Astrocyte (in vitro differentiated cells and primary cell): ENCODE results near the gene BORCS5. TPM values are rescaled to one million over a fixed set of nuclear protein-coding genes. Genes with fewer than 3 reads are reported as not detected.

Experiments
- DNase-seq: peaks from one replicate; pipeline ENCODE4 v3.0.0-alpha.2; 2010; ENCODE audit warnings: low read depth
- FAIRE-seq: peaks from 2 replicates; lab custom pipeline; 2011; peaks lifted over from hg19 to GRCh38; lab: Jason Lieb, UNC
- H2AFZ ChIP-seq: 2 replicates; pipeline ENCODE4 v1.6.0; 2012; ENCODE audit warnings: low read depth, low read length, inconsistent platforms
- H3K27ac ChIP-seq: 2 replicates; pipeline ENCODE4 v1.5.1; 2011; ENCODE audit warnings: low read depth, low read length, inconsistent platforms
- H3K27me3 ChIP-seq: 2 replicates; pipeline ENCODE4 v1.6.0; 2011; ENCODE audit warnings: low read length, inconsistent platforms; ENCODE audit not compliant: insufficient read depth
- H3K36me3 ChIP-seq: 2 replicates; pipeline ENCODE4 v1.5.1; 2011; ENCODE audit warnings: low read length, inconsistent platforms; ENCODE audit not compliant: insufficient read depth
- H3K4me1 ChIP-seq: 2 replicates; pipeline ENCODE4 v1.5.1; 2011; ENCODE audit warnings: low read length, inconsistent platforms; ENCODE audit not compliant: insufficient read depth
- H3K4me2 ChIP-seq: 2 replicates; pipeline ENCODE4 v1.6.0; 2012; ENCODE audit warnings: low read length, inconsistent platforms
- H3K4me3 ChIP-seq: 2 replicates; pipeline ENCODE4 v1.5.1; 2011; ENCODE audit warnings: low read depth, mild to moderate bottlenecking, low read length, inconsistent platforms; ENCODE audit not compliant: insufficient read depth
- H3K79me2 ChIP-seq: 2 replicates; pipeline ENCODE4 v1.6.0; 2012; ENCODE audit warnings: mild to moderate bottlenecking, low read length, inconsistent platforms; ENCODE audit not compliant: insufficient read depth
- H3K9ac ChIP-seq: 2 replicates; pipeline ENCODE4 v1.6.0; 2012; ENCODE audit warnings: mild to moderate bottlenecking, low read length, inconsistent platforms
- H3K9me3 ChIP-seq: 2 replicates; pipeline ENCODE4 v1.5.1; 2012; ENCODE audit warnings: low read depth, mild to moderate bottlenecking, low read length, inconsistent platforms; ENCODE audit not compliant: insufficient read depth
- H4K20me1 ChIP-seq: 2 replicates; pipeline ENCODE4 v1.6.0; 2012; ENCODE audit warnings: low read length, inconsistent platforms; ENCODE audit not compliant: insufficient read depth
- H3K27ac Mint-ChIP-seq: one replicate; pipeline ENCODE4 v1.8.0; 2021; ENCODE audit warnings: mild to moderate bottlenecking, mixed read lengths; ENCODE audit not compliant: unreplicated experiment
- H3K27me3 Mint-ChIP-seq: one replicate; pipeline ENCODE4 v1.8.0; 2021; ENCODE audit warnings: low read depth, mixed read lengths; ENCODE audit not compliant: unreplicated experiment
- H3K36me3 Mint-ChIP-seq: one replicate; pipeline ENCODE4 v1.8.0; 2021; ENCODE audit warnings: low read depth, mixed read lengths; ENCODE audit not compliant: unreplicated experiment
- H3K4me1 Mint-ChIP-seq: one replicate; pipeline ENCODE4 v1.8.0; 2021; ENCODE audit warnings: low read depth, mixed read lengths; ENCODE audit not compliant: unreplicated experiment
- H3K4me3 Mint-ChIP-seq: one replicate; pipeline ENCODE4 v1.8.0; 2021; ENCODE audit warnings: mild to moderate bottlenecking, moderate library complexity, mixed read lengths; ENCODE audit not compliant: unreplicated experiment
- H3K9me3 Mint-ChIP-seq: one replicate; pipeline ENCODE4 v1.8.0; 2021; ENCODE audit warnings: mild to moderate bottlenecking, mixed read lengths; ENCODE audit not compliant: unreplicated experiment
- EZH2 ChIP-seq: IDR thresholded peaks from 2 replicates; pipeline ENCODE4 v1.6.1; 2012; ENCODE audit warnings: mild to moderate bottlenecking, low read length, inconsistent platforms; ENCODE audit not compliant: insufficient read depth
- total RNA-seq: library from RNA; stranded (reverse); gene quantifications from 2 replicates; pipeline ENCODE4 v1.2.1, GENCODE V29; 2021
- TF ChIP-seq, protein P1 (sequence below): IDR thresholded peaks from 2 replicates; pipeline ENCODE4 v1.5.1; 2011; ENCODE audit warnings: low read depth, mild to moderate bottlenecking, inconsistent platforms, low read length, moderate library complexity; ENCODE audit not compliant: insufficient read depth

BORCS5 gene
- total RNA-seq, 1 donor from 2014 or later, result 8.1 TPM

- Histone ChIP-seq H3K9me3 (no peaks in the 10 kb centered on the region), H3K9ac (no peak overlapping the region), H3K27me3 (no peaks in the 10 kb centered on the region), H3K36me3 (peaks cover under 1% of the 10 kb centered on the region), H3K79me2 (peaks cover 45% of the 10 kb centered on the region), H3K27ac (peak overlapping the region; percentile 69), H2AFZ (no peak overlapping the region), H3K4me1 (peaks cover 20% of the 10 kb centered on the region), H4K20me1 (peaks cover 38% of the 10 kb centered on the region), H3K4me3 (no peak overlapping the region), H3K4me2 (no peak overlapping the region)
- H3K27ac Mint-ChIP-seq, result no peak overlapping the region
- no peak overlapping the region for H3K4me3 Mint-ChIP-seq
- peaks cover 3% of the 10 kb centered on the region for H3K36me3 Mint-ChIP-seq
- TF ChIP-seq, protein P1, sequence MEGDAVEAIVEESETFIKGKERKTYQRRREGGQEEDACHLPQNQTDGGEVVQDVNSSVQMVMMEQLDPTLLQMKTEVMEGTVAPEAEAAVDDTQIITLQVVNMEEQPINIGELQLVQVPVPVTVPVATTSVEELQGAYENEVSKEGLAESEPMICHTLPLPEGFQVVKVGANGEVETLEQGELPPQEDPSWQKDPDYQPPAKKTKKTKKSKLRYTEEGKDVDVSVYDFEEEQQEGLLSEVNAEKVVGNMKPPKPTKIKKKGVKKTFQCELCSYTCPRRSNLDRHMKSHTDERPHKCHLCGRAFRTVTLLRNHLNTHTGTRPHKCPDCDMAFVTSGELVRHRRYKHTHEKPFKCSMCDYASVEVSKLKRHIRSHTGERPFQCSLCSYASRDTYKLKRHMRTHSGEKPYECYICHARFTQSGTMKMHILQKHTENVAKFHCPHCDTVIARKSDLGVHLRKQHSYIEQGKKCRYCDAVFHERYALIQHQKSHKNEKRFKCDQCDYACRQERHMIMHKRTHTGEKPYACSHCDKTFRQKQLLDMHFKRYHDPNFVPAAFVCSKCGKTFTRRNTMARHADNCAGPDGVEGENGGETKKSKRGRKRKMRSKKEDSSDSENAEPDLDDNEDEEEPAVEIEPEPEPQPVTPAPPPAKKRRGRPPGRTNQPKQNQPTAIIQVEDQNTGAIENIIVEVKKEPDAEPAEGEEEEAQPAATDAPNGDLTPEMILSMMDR, result no peak
- TF ChIP-seq EZH2, result no peak
- FAIRE-seq (peak; percentile 13), DNase-seq (peak; percentile 16)
- H3K4me1 Mint-ChIP-seq, result peaks cover 23% of the 10 kb centered on the region
- no peaks in the 10 kb centered on the region for H3K27me3 Mint-ChIP-seq
- H3K9me3 Mint-ChIP-seq, result no peaks in the 10 kb centered on the region
These were observed 154.3 kb downstream of the BORCS5 start for GRCh38 chr12:12511021-12511783.

- Histone ChIP-seq H4K20me1 (peaks cover 32% of the 10 kb centered on the region), H2AFZ (no peak overlapping the region), H3K27me3 (no peaks in the 10 kb centered on the region), H3K36me3 (peaks cover 3% of the 10 kb centered on the region), H3K27ac (no peak overlapping the region), H3K4me2 (no peak overlapping the region), H3K9ac (no peak overlapping the region), H3K4me1 (peaks cover 17% of the 10 kb centered on the region), H3K9me3 (no peaks in the 10 kb centered on the region), H3K4me3 (no peak overlapping the region), H3K79me2 (peaks cover 36% of the 10 kb centered on the region)
- Mint-ChIP-seq H3K27ac (no peak overlapping the region), H3K36me3 (peaks cover 6% of the 10 kb centered on the region), H3K4me3 (no peak overlapping the region), H3K27me3 (no peaks in the 10 kb centered on the region), H3K9me3 (no peaks in the 10 kb centered on the region), H3K4me1 (peaks cover 16% of the 10 kb centered on the region)
- TF ChIP-seq, protein P1, result no peak
- TF ChIP-seq EZH2, result no peak
- DNase-seq (no peak), FAIRE-seq (no peak)
These were observed 155.2 kb downstream of the BORCS5 start for GRCh38 chr12:12511895-12512711.
